Mucosa of descending colon (tissue), 3 donors: ENCODE data around the gene RPL29. TPM values are rescaled to one million over a fixed set of nuclear protein-coding genes. Genes with fewer than 3 reads are reported as not detected.

Experiments
- ATAC-seq: fragments of 200-7000 bp; cut with Tn5 transposase; one replicate; pipeline ENCODE4 v1.9.1; 2020; ENCODE audit warnings: mild to moderate bottlenecking, moderate library complexity
- DNase-seq, 3 donors: peaks; one replicate each; pipeline ENCODE4 v3.0.0-alpha.2; 2020
- H3K36me3 ChIP-seq: fragments of 200-600 bp; one replicate; pipeline ENCODE4 v1.8.0; 2021; ENCODE audit warnings: low read depth, mild to moderate bottlenecking
- H3K4me1 ChIP-seq: fragments of 200-600 bp; one replicate; pipeline ENCODE4 v1.8.0; 2021; ENCODE audit warnings: low read depth, mild to moderate bottlenecking
- H3K4me3 ChIP-seq: fragments of 200-600 bp; one replicate; pipeline ENCODE4 v1.8.0; 2021; ENCODE audit warnings: mild to moderate bottlenecking
- H3K9me3 ChIP-seq: fragments of 200-600 bp; one replicate; pipeline ENCODE4 v1.8.0; 2021; ENCODE audit warnings: mild to moderate bottlenecking
- intact Hi-C, 2 donors: fragments of 100-400 bp; cut with DNase I in 1 of 2; cut with micrococcal nuclease in 1 of 2; formaldehyde crosslinking; loops; one replicate each; pipeline versions ENCODE4 v1.11.0 to v1.11.1; 2022; cut with DNase I, micrococcal nuclease
- total RNA-seq, 3 donors: library from RNA; stranded (reverse); fragmentation: NEBNext Ultra II Directional in 2 of 3; extraction: Animal tissue kit (Norgen Biotek cat#: 25700) in 2 of 3; gene quantifications; one replicate each; pipeline versions ENCODE4 v1.2.1 to v1.2.4, GENCODE V29; 2021 to 2023
- TF ChIP-seq, protein P1 (sequence below): fragments of 200-600 bp; IDR thresholded peaks from one replicate; pipeline ENCODE4 v1.8.0; 2022; ENCODE audit warnings: antibody characterized with exemption, mild to moderate bottlenecking
- donor health status: DM: no; HTN: no; CAD: no; lungs with moderate emphysema.
- donor health status: DM: no; HTN: no; CAD: no.
- donor health status: DM: no; HTN: yes; CAD: no.

Gene RPL29
- total RNA-seq, 3 donors from 2014 or later = 782 to 973 (median 946) TPM

GRCh38 chr3:52007291-52007690 lies 11.6 kb upstream of the RPL29 start:
- intact Hi-C loops = no loop called here
- no peak for DNase-seq
- ATAC-seq = no peak

DNA sequence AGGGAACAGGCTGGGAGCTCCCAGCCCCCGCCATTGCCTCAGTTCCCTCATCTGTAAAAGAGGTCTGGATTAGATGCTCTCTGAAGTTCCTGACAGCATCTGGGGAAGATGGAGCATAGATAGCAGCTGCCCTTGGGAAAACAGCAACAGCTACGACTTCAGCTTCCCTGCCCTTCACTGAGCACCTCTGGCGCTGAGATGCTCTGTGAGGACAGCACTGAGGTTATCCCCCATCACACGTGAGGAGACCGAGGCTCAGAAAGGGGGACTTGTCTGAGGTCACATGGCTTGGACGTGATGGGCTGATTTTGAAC lies 11.1 kb upstream of the RPL29 start:
- ATAC-seq (no peak), DNase-seq (no peak)
- TF ChIP-seq, protein P1, sequence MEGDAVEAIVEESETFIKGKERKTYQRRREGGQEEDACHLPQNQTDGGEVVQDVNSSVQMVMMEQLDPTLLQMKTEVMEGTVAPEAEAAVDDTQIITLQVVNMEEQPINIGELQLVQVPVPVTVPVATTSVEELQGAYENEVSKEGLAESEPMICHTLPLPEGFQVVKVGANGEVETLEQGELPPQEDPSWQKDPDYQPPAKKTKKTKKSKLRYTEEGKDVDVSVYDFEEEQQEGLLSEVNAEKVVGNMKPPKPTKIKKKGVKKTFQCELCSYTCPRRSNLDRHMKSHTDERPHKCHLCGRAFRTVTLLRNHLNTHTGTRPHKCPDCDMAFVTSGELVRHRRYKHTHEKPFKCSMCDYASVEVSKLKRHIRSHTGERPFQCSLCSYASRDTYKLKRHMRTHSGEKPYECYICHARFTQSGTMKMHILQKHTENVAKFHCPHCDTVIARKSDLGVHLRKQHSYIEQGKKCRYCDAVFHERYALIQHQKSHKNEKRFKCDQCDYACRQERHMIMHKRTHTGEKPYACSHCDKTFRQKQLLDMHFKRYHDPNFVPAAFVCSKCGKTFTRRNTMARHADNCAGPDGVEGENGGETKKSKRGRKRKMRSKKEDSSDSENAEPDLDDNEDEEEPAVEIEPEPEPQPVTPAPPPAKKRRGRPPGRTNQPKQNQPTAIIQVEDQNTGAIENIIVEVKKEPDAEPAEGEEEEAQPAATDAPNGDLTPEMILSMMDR = no peak
- Histone ChIP-seq H3K9me3 (no peaks in the 10 kb centered on the region), H3K4me3 (no peak overlapping the region), H3K36me3 (no peaks in the 10 kb centered on the region), H3K4me1 (peaks cover under 1% of the 10 kb centered on the region)
- intact Hi-C loops = no loop called here

More at GRCh38 chr3:52007291-52007690, 11.6 kb upstream of the RPL29 start:
- Histone ChIP-seq H3K4me3 (no peak overlapping the region), H3K9me3 (no peaks in the 10 kb centered on the region), H3K4me1 (no peaks in the 10 kb centered on the region), H3K36me3 (no peaks in the 10 kb centered on the region)
- TF ChIP-seq, protein P1 = no peak

DNA sequence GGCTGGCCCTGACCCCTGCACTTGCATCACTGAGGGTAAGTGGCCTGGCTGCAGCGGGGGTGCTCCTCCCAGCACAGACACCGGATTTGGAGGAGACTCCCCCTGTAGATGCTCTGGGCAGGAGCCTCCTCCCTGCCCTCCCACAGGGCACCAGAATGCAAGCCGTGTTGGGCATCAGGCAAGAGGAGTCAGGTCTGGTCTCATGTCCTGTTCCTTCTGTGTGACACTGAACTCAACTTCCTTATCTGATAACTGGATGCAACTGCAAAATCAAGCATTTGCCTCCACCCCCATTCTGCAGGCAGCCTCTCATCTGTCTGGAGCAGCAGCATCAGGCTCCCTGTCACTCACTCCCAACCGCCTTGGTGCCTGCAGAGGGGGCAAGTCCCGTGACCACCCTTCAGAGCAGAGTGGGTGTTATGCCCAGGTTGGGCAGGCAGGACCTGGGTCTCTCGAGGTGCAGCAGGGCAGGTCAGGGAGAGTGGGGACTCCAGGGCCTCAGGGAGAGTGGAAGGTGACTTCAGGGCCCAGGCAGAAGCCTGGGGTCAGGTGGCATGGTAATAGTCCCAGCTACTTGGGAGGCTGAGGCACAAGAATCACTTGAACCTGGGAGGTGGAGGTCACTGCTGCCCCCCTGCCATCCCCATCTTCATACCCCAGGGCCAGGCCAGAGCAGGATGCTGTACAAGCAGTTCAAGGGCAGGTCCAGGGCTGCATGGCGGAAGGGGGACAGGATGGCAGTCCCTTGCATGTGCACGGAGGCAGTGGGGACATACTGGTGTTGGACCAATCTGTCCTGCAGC lies 10.5 kb upstream of the RPL29 start:
- H3K9me3 ChIP-seq = no peaks in the 10 kb centered on the region
- DNase-seq (no peak), ATAC-seq (no peak)
- H3K36me3 ChIP-seq = no peaks in the 10 kb centered on the region
- TF ChIP-seq, protein P1 = no peak
- peaks cover 5% of the 10 kb centered on the region for H3K4me1 ChIP-seq
- no peak overlapping the region for H3K4me3 ChIP-seq
- intact Hi-C loops = no loop called here

GRCh38 chr3:52005571-52005986 lies 9.9 kb upstream of the RPL29 start:
- H3K9me3 ChIP-seq = no peaks in the 10 kb centered on the region
- H3K4me1 ChIP-seq = peaks cover 5% of the 10 kb centered on the region
- intact Hi-C loops = no loop called here
- H3K4me3 ChIP-seq = no peak overlapping the region
- H3K36me3 ChIP-seq = no peaks in the 10 kb centered on the region
- no peak for DNase-seq
- no peak for ATAC-seq
- TF ChIP-seq, protein P1 = no peak

- no peaks in the 10 kb centered on the region for H3K9me3 ChIP-seq
- H3K4me1 ChIP-seq = peaks cover 5% of the 10 kb centered on the region
- H3K36me3 ChIP-seq = no peaks in the 10 kb centered on the region
- ATAC-seq (no peak), DNase-seq (no peak)
- H3K4me3 ChIP-seq = no peak overlapping the region
- TF ChIP-seq, protein P1 = no peak
- intact Hi-C loops = loop anchor here (5.0 kb wide), 3 partner anchors 117 to 337 kb away; no protein-coding TSS in a partner anchor
These were observed 9.3 kb upstream of the RPL29 start for GRCh38 chr3:52004906-52005395.
